OCI-LY1 (cell line): ENCODE measurements around the gene SERINC2.

Experiments used
- CTCF ChIP-seq: fragments of 200-600 bp; sonication (generic), shearing (Covaris generic); IDR thresholded peaks from 2 replicates; pipeline ENCODE4 v1.5.1; 2017; ENCODE audit warnings: mild to moderate bottlenecking, antibody characterized with exemption, low read length, moderate library complexity, mixed read lengths
- EZH2 ChIP-seq: fragments of 200-600 bp; sonication (generic), shearing (Covaris generic); IDR thresholded peaks from 2 replicates; pipeline ENCODE4 v1.8.0; 2017; ENCODE audit warnings: borderline replicate concordance, mixed run types, mild to moderate bottlenecking, antibody characterized with exemption, low read length, moderate library complexity, mixed read lengths

- TF ChIP-seq CTCF (no peak), EZH2 (no peak)
Measured at GRCh38 chr1:31443673-31444072, 30.7 kb downstream of the SERINC2 start.
